Left lung (tissue), 10 donors: ENCODE measurements around the gene RNASE8. TPM values are rescaled to one million over a fixed set of nuclear protein-coding genes. Genes with fewer than 3 reads are reported as not detected.

Experiments used
- ATAC-seq: fragments of 200-7000 bp; cut with Tn5 transposase; one replicate; pipeline ENCODE4 v1.9.1; 2020; ENCODE audit warnings: moderate library complexity
- DNase-seq, 4 donors: peaks; one replicate each; pipeline ENCODE4 v3.0.0-alpha.2; 2013 to 2020
- H3K27ac ChIP-seq, 2 donors: fragments of 200-600 bp; sonication (generic) in 1 of 2; one replicate each; pipeline versions ENCODE4 v1.5.0 to v1.8.0; 2020 to 2021
- H3K27me3 ChIP-seq, 2 donors: fragments of 200-600 bp; sonication (generic) in 1 of 2; one replicate each; pipeline versions ENCODE4 v1.5.0 to v1.8.0; 2020 to 2021
- H3K36me3 ChIP-seq, 2 donors: fragments of 200-600 bp; sonication (generic) in 1 of 2; one replicate each; pipeline versions ENCODE4 v1.5.0 to v1.8.0; 2020 to 2021
- H3K4me1 ChIP-seq, 2 donors: fragments of 200-600 bp; one replicate each; pipeline ENCODE4 v1.8.0; 2021
- H3K4me3 ChIP-seq, 2 donors: fragments of 200-600 bp; sonication (generic) in 1 of 2; one replicate each; pipeline versions ENCODE4 v1.5.0 to v1.8.0; 2020 to 2021; ENCODE audit warnings: mild to moderate bottlenecking in 1 of 2
- H3K9me3 ChIP-seq, 2 donors: fragments of 200-600 bp; sonication (generic) in 1 of 2; one replicate each; pipeline versions ENCODE4 v1.5.0 to v1.8.0; 2020 to 2021
- CTCF ChIP-seq, 2 donors: fragments of 200-600 bp; sonication (generic) in 1 of 2; IDR thresholded peaks; one replicate each; pipeline versions ENCODE4 v1.5.0 to v1.8.0; 2021; ENCODE audit warnings: antibody characterized with exemption in 2 of 2
- intact Hi-C, 2 donors: fragments of 100-400 bp; cut with DNase I; formaldehyde crosslinking; loops; one replicate each; pipeline versions ENCODE4 v1.11.2 to v1.14.2; 2022
- polyA plus RNA-seq, 6 donors: library from polyadenylated mRNA; unstranded; fragments of 120-200 nt; gene quantifications; one replicate each; pipeline ENCODE4 v1.2.1, GENCODE V29; 2013; ENCODE audit not compliant: insufficient read length in 6 of 6
- total RNA-seq, 2 donors: library from RNA; stranded (reverse); fragmentation: NEBNext Ultra II Directional; extraction: Animal tissue kit (Norgen Biotek cat#: 25700); gene quantifications; one replicate each; pipeline ENCODE4 v1.2.1, GENCODE V29; 2021
- donor health status: DM: no; HTN: yes; CAD: no.
- donor health status: DM: no; HTN: no; CAD: no.

RNASE8 gene
- total and polyA plus RNA-seq, 8 donors: 0.21 to 0.31 TPM; not detected in 6

- no peaks in the 10 kb centered on the region for H3K9me3 ChIP-seq
- intact Hi-C loops: loop anchor here in 1 of 2 donors (5.0 kb wide), 1 partner anchor 76 kb away; no protein-coding TSS in a partner anchor
- H3K4me3 ChIP-seq: no peak overlapping the region
- ATAC-seq (no peak), DNase-seq (no peak)
- no peak for TF ChIP-seq CTCF (IDR thresholded peaks at IDR 0.05)
- no peak overlapping the region for H3K27ac ChIP-seq
- H3K4me1 ChIP-seq: peaks cover 0 to 13% of the 10 kb centered on the region in 2 donors
- H3K36me3 ChIP-seq: peaks cover 0 to 14% of the 10 kb centered on the region in 2 donors
- no peaks in the 10 kb centered on the region for H3K27me3 ChIP-seq
These were observed 41.0 kb upstream of the RNASE8 start for GRCh38 chr14:21016413-21017190.

DNA sequence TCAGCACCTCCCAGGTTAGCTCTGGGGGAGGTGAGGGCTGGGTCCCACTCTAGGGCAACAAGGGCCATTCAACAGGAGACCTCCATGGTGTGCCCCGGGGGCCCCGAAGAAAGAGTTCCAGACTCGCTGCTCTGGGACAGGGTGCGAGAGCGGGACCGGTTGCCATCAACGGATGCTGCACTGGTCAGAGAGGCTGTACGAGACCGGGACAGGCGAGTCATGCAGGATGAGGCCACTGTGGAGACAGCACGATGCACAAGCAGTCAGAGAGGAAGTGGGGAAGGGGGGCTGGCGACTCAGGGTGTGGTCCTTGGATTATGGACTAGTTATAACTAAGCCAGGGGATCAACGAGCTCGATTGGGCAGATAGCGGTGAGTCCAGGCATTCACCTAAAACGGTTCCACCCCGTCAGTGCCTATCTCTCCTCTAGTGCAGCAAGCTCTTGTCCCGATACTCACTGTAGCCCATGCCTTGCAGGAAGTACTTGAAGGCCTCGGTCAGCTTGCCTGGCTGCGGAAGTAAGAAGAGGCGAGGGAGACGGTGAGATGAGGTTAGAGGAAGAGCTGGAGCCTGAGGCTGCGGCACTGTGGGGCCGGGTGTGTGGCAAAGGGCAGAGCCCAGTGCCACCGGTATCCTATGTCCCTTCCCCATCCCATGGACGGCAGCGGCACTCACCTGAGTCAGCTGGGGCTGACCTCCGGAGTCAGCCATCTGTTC, 39.9 kb upstream of the RNASE8 start:
- H3K4me1 ChIP-seq: peaks cover 0 to 13% of the 10 kb centered on the region in 2 donors
- H3K9me3 ChIP-seq: no peaks in the 10 kb centered on the region
- ATAC-seq (no peak), DNase-seq (no peak)
- no peak overlapping the region for H3K27ac ChIP-seq
- no peak for TF ChIP-seq CTCF (IDR thresholded peaks at IDR 0.05)
- H3K27me3 ChIP-seq: no peaks in the 10 kb centered on the region
- intact Hi-C loops: loop anchor here in 1 of 2 donors (5.0 kb wide), 1 partner anchor 75 kb away; no protein-coding TSS in a partner anchor
- peaks cover 0 to 14% of the 10 kb centered on the region in 2 donors for H3K36me3 ChIP-seq
- no peak overlapping the region for H3K4me3 ChIP-seq

DNA sequence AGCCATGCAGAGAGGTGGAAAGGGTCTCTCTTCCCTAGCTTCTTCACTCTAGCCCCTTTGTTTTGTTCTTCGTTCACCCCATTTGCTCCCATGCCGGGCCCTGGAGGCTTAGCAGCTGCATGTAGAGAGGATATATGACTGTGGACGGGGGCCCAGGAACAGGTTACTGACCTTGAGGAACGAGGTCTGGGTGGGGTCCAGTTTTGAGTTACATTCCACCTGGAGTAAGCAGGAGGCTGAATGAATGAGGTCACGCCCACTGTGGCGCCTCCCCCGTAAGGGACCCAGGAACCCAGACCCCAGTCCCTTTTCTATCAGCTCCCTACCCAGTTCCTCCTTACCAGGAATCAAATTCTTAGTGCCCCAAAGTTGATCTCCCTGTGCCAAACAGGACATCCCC, 39.3 kb upstream of the RNASE8 start:
- no peak for ATAC-seq
- no peaks in the 10 kb centered on the region for H3K9me3 ChIP-seq
- TF ChIP-seq CTCF (IDR thresholded peaks at IDR 0.05): no peak
- H3K36me3 ChIP-seq: peaks cover 0 to 14% of the 10 kb centered on the region in 2 donors
- DNase-seq: no peak
- peaks cover 0 to 2% of the 10 kb centered on the region in 2 donors for H3K27me3 ChIP-seq
- H3K27ac ChIP-seq: no peak overlapping the region
- no peak overlapping the region for H3K4me3 ChIP-seq
- H3K4me1 ChIP-seq: peaks cover under 1 to 15% of the 10 kb centered on the region in 2 donors
- intact Hi-C loops: loop anchor here in 1 of 2 donors (5.0 kb wide), 1 partner anchor 74 kb away; no protein-coding TSS in a partner anchor

- ATAC-seq (no peak), DNase-seq (no peak)
- H3K9me3 ChIP-seq: no peaks in the 10 kb centered on the region
- intact Hi-C loops: loop anchor here in 1 of 2 donors (5.0 kb wide), 1 partner anchor 74 kb away; no protein-coding TSS in a partner anchor
- H3K4me1 ChIP-seq: peaks cover 5 to 20% of the 10 kb centered on the region in 2 donors
- no peak overlapping the region for H3K4me3 ChIP-seq
- H3K36me3 ChIP-seq: peaks cover 0 to 14% of the 10 kb centered on the region in 2 donors
- H3K27ac ChIP-seq: no peak overlapping the region
- TF ChIP-seq CTCF (IDR thresholded peaks at IDR 0.05): no peak
- peaks cover 0 to 7% of the 10 kb centered on the region in 2 donors for H3K27me3 ChIP-seq
These were observed 38.8 kb upstream of the RNASE8 start for GRCh38 chr14:21018781-21019180.

DNA sequence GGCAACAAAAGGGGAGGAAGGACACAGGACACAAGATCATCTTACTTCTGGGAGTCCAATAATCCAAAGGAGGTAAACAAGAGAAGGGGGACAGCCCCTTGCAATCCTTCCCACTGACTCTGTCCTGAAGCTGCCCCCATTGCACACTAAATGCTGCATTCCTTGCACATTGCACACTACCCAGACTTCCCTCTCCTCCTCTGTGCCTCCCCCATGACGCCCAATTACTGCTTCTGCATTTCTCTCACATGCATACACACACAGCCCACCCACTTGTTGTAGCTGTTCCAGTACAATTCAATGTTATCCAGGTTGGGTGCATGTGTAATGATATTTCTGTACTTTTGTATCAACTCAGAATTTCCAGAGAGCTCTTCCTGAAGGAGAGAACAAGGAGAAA, 38.3 kb upstream of the RNASE8 start:
- TF ChIP-seq CTCF (IDR thresholded peaks at IDR 0.05): no peak
- H3K4me3 ChIP-seq: no peak overlapping the region
- H3K9me3 ChIP-seq: no peaks in the 10 kb centered on the region
- intact Hi-C loops: loop anchor here in 1 of 2 donors (5.0 kb wide), 1 partner anchor 73 kb away; no protein-coding TSS in a partner anchor
- H3K27ac ChIP-seq: no peak overlapping the region
- ATAC-seq (no peak), DNase-seq (no peak)
- H3K36me3 ChIP-seq: peaks cover 0 to 14% of the 10 kb centered on the region in 2 donors
- H3K27me3 ChIP-seq: peaks cover 0 to 13% of the 10 kb centered on the region in 2 donors
- peaks cover 7 to 26% of the 10 kb centered on the region in 2 donors for H3K4me1 ChIP-seq
